ENCODE measurements around the gene CAMK2A.

DNA sequence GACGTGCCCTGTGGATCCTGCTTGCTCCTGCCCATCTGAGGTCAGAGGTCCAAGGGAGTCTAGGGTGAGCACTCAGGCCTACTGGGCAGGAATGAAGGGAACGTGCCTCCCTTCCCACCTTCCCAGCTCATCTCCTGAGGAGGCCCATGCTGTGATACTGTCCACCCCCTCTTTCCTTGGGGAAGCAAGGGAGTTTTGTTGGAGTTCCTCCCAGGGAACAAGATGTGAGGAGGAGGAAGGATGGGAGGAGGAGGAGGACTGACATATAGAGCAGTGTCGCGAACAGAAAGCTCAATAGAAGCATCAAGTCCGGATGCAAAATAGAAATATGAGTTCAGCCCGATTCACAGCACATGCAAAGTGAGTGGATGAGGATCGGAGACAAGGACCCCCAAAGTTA is 58.7 kb downstream of the CAMK2A start:
- TF ChIP-seq, protein P1, sequence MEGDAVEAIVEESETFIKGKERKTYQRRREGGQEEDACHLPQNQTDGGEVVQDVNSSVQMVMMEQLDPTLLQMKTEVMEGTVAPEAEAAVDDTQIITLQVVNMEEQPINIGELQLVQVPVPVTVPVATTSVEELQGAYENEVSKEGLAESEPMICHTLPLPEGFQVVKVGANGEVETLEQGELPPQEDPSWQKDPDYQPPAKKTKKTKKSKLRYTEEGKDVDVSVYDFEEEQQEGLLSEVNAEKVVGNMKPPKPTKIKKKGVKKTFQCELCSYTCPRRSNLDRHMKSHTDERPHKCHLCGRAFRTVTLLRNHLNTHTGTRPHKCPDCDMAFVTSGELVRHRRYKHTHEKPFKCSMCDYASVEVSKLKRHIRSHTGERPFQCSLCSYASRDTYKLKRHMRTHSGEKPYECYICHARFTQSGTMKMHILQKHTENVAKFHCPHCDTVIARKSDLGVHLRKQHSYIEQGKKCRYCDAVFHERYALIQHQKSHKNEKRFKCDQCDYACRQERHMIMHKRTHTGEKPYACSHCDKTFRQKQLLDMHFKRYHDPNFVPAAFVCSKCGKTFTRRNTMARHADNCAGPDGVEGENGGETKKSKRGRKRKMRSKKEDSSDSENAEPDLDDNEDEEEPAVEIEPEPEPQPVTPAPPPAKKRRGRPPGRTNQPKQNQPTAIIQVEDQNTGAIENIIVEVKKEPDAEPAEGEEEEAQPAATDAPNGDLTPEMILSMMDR (IDR thresholded peaks at IDR 0.05; ENCODE audit: insufficient read depth, low read depth, low read length), result no peak
- TF ChIP-seq EZH2 (IDR thresholded peaks at IDR 0.05; ENCODE audit: insufficient read depth, low read length), result no peak
